Measurements from ENCODE around the gene FERMT1. TPM values are rescaled to one million over a fixed set of nuclear protein-coding genes. Genes with fewer than 3 reads are reported as not detected.

Gene FERMT1
- total and polyA plus RNA-seq, 2 donors (not counting 3 experiments of a cell fraction or from before 2014, with no cell fraction given): 0.11 to 1.5 TPM

DNA sequence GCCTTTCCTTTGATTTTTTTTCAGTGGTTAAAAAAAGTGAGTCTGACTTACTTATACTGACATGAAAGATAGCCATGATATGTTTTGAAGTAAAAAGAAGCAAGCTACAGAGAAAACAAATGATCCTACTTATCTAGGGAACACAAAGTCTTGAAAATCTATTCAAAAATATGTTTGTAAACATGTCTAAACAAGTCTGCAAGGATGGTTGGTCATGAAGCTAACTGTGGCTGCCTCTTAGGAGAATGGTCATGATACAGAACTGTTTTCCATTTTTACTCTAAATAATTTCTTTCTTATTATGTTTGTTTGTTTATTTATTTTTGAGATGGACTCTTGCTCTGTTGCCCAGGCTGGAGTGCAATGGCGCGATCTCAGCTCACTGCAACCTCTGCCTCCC, 21.5 kb downstream of the FERMT1 start:
- no peak overlapping the region for H3K9ac ChIP-seq (replicated peaks; ENCODE audit: extremely low read depth, insufficient read depth, low read length)
- no peaks in the 10 kb centered on the region for H3K4me1 ChIP-seq (ENCODE audit: control insufficient read depth, extremely low read depth, insufficient read depth, low read length)
- CTCF ChIA-PET: interaction anchor here (1.5 kb wide), 1 partner anchor 27 kb away, joined by 3 read pairs; no protein-coding TSS in a partner anchor
- FAIRE-seq: no peak
- no peaks in the 10 kb centered on the region for H3K9me1 ChIP-seq (replicated peaks; ENCODE audit: control insufficient read depth, extremely low read depth, insufficient read depth, low read length)
- H3K36me3 ChIP-seq (ENCODE audit: control insufficient read depth in 2 of 2, extremely low read depth in 1 of 2, insufficient read depth in 2 of 2, low read length in 2 of 2): no peaks in the 10 kb centered on the region
- no peak for DNase-seq (ENCODE audit: low read depth, low spot score)
- H3K9me3 ChIP-seq (replicated peaks; ENCODE audit: control insufficient read depth, insufficient read depth, low read length): no peaks in the 10 kb centered on the region
- H3K27me3 ChIP-seq (ENCODE audit: control insufficient read depth in 2 of 2, insufficient read depth in 2 of 2, low read length in 2 of 2): no peaks in the 10 kb centered on the region
- H2AFZ ChIP-seq (ENCODE audit: low read depth, low read length): no peak overlapping the region
- POLR2A ChIA-PET: no interaction called here
- no peaks in the 10 kb centered on the region for H3K79me2 ChIP-seq (ENCODE audit: control insufficient read depth, insufficient read depth, low read length)
- intact Hi-C loops (cut with micrococcal nuclease) (no loop called here), dilution Hi-C loops (cut with MboI; ENCODE audit: extremely low pct_ligation_motif_present, low sequenced_read_pairs) (no loop called here)
- H3K4me3 ChIP-seq (replicated peaks in 1 of 3; ENCODE audit: insufficient read depth in 1 of 3, low read depth in 1 of 3, low read length in 3 of 3): no peak overlapping the region
- no peaks in the 10 kb centered on the region for H4K20me1 ChIP-seq (replicated peaks; ENCODE audit: control insufficient read depth, extremely low read depth, insufficient read depth, low read length)
- H3K4me2 ChIP-seq (ENCODE audit: insufficient read depth, low read length): no peak overlapping the region
- no TSS peak for BruUV-seq (replicated peaks)
- H3K27ac ChIP-seq (ENCODE audit: insufficient read depth, low read depth, low read length): no peak overlapping the region
- TF ChIP-seq GATA2 (IDR thresholded peaks at IDR 0.05; ENCODE audit: insufficient read depth, insufficient read length, low read depth, low read length) (no peak), FOS (IDR thresholded peaks at IDR 0.05; ENCODE audit: borderline replicate concordance, insufficient read depth, low read length) (no peak), EZH2 (IDR thresholded peaks at IDR 0.05; ENCODE audit: borderline replicate concordance, low read depth, low read length, severe bottlenecking) (no peak), JUN (IDR thresholded peaks at IDR 0.05; ENCODE audit: borderline replicate concordance, insufficient read depth, insufficient read length, low read depth) (no peak)
- TF ChIP-seq, protein P1, sequence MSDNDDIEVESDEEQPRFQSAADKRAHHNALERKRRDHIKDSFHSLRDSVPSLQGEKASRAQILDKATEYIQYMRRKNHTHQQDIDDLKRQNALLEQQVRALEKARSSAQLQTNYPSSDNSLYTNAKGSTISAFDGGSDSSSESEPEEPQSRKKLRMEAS (IDR thresholded peaks at IDR 0.05; ENCODE audit: insufficient read depth, insufficient read length): no peak

DNA sequence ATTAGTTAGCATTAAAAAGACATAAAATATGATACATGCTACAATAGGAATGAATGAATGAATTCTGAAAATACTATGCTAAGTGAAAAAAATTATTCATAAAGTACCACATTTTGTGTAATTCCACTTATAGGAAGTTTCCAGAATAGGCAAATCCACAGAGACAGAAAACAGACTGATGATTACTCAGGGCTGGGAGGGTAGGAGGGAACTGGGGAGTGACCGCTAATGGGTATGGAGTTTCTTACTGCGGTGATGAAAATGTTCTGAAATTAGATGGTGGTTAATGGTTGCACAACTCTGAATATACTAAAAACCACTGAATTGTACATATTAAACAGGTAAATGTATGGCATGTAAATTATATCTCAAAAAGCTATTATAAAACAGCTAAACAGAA, 22.6 kb downstream of the FERMT1 start:
- TF ChIP-seq FOS (IDR thresholded peaks at IDR 0.05; ENCODE audit: borderline replicate concordance, insufficient read depth, low read length): no peak
- TF ChIP-seq JUN (IDR thresholded peaks at IDR 0.05; ENCODE audit: borderline replicate concordance, insufficient read depth, insufficient read length, low read depth): no peak
- TF ChIP-seq, protein P2, sequence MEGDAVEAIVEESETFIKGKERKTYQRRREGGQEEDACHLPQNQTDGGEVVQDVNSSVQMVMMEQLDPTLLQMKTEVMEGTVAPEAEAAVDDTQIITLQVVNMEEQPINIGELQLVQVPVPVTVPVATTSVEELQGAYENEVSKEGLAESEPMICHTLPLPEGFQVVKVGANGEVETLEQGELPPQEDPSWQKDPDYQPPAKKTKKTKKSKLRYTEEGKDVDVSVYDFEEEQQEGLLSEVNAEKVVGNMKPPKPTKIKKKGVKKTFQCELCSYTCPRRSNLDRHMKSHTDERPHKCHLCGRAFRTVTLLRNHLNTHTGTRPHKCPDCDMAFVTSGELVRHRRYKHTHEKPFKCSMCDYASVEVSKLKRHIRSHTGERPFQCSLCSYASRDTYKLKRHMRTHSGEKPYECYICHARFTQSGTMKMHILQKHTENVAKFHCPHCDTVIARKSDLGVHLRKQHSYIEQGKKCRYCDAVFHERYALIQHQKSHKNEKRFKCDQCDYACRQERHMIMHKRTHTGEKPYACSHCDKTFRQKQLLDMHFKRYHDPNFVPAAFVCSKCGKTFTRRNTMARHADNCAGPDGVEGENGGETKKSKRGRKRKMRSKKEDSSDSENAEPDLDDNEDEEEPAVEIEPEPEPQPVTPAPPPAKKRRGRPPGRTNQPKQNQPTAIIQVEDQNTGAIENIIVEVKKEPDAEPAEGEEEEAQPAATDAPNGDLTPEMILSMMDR (IDR thresholded peaks at IDR 0.05; ENCODE audit: extremely low read depth in 1 of 2, insufficient read depth in 1 of 2, low read depth in 1 of 2, low read length in 2 of 2): no peak
- no peak for TF ChIP-seq POLR2AphosphoS5 (IDR thresholded peaks at IDR 0.05; ENCODE audit: insufficient read depth, low read depth, low read length)
- TF ChIP-seq POLR2A (IDR thresholded peaks at IDR 0.05; ENCODE audit: low read depth, low read length): no peak
- TF ChIP-seq EZH2 (IDR thresholded peaks at IDR 0.05; ENCODE audit: borderline replicate concordance, low read depth, low read length, severe bottlenecking): no peak
- TF ChIP-seq, protein P1 (IDR thresholded peaks at IDR 0.05; ENCODE audit: insufficient read depth, insufficient read length): no peak
- no peak for TF ChIP-seq GATA2 (IDR thresholded peaks at IDR 0.05; ENCODE audit: insufficient read depth, insufficient read length, low read depth, low read length)
- TF ChIP-seq MYC (IDR thresholded peaks at IDR 0.05; ENCODE audit: low read depth, low read length): no peak
- no peaks in the 10 kb centered on the region for H3K36me3 ChIP-seq (ENCODE audit: control insufficient read depth in 2 of 2, extremely low read depth in 1 of 2, insufficient read depth in 2 of 2, low read length in 2 of 2)
- H3K4me1 ChIP-seq (ENCODE audit: control insufficient read depth, extremely low read depth, insufficient read depth, low read length): no peaks in the 10 kb centered on the region
- no peak overlapping the region for H3K4me3 ChIP-seq (replicated peaks in 1 of 3; ENCODE audit: insufficient read depth in 1 of 3, low read depth in 1 of 3, low read length in 3 of 3)
- dilution Hi-C loops (cut with MboI; ENCODE audit: extremely low pct_ligation_motif_present, low sequenced_read_pairs): no loop called here
- no peaks in the 10 kb centered on the region for H3K9me1 ChIP-seq (replicated peaks; ENCODE audit: control insufficient read depth, extremely low read depth, insufficient read depth, low read length)
- H3K4me2 ChIP-seq (ENCODE audit: insufficient read depth, low read length): no peak overlapping the region
- no peaks in the 10 kb centered on the region for H4K20me1 ChIP-seq (replicated peaks; ENCODE audit: control insufficient read depth, extremely low read depth, insufficient read depth, low read length)
- FAIRE-seq (no peak), DNase-seq (ENCODE audit: low read depth, low spot score) (no peak)
- H3K9me3 ChIP-seq (replicated peaks; ENCODE audit: control insufficient read depth, insufficient read depth, low read length): no peaks in the 10 kb centered on the region
- no TSS peak for BruUV-seq (replicated peaks)
- no peak overlapping the region for H3K27ac ChIP-seq (ENCODE audit: insufficient read depth, low read depth, low read length)
- no peak overlapping the region for H2AFZ ChIP-seq (ENCODE audit: low read depth, low read length)
- no peaks in the 10 kb centered on the region for H3K27me3 ChIP-seq (ENCODE audit: control insufficient read depth in 2 of 2, insufficient read depth in 2 of 2, low read length in 2 of 2)
- intact Hi-C loops (cut with micrococcal nuclease): no loop called here
- H3K9ac ChIP-seq (replicated peaks; ENCODE audit: extremely low read depth, insufficient read depth, low read length): no peak overlapping the region
- ChIA-PET POLR2A (no interaction called here), CTCF (interaction anchor here (1.0 kb wide), 1 partner anchor 25 kb away, joined by 3 read pairs; no protein-coding TSS in a partner anchor)
- no peaks in the 10 kb centered on the region for H3K79me2 ChIP-seq (ENCODE audit: control insufficient read depth, insufficient read depth, low read length)

All from endothelial cell of umbilical vein (primary cell).